Stimulated activated naive CD4-positive, alpha-beta T cell (primary cell): ENCODE results near the gene OR5K3.
"Not testable (repeated sequence)": the region's sequence is repeated elsewhere in the genome, so short reads cannot be mapped to it uniquely, and the experiment has no call there.

Experiments used
- DNase-seq, 6 experiments: peaks; one replicate each; lab custom pipeline; 2025; lab: John Stamatoyannopoulos, UW

Gene OR5K3, protein sequence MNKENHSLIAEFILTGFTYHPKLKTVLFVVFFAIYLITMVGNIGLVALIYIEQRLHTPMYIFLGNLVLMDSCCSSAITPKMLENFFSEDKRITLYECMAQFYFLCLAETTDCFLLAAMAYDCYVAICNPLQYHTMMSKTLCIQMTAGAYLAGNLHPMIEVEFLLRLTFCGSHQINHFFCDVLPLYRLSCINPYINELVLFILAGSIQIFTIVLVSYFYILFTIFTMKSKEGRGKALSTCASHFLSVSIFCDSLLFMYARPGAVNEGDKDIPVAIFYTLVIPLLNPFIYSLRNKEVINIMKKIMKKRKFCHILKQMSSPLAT

DNA sequence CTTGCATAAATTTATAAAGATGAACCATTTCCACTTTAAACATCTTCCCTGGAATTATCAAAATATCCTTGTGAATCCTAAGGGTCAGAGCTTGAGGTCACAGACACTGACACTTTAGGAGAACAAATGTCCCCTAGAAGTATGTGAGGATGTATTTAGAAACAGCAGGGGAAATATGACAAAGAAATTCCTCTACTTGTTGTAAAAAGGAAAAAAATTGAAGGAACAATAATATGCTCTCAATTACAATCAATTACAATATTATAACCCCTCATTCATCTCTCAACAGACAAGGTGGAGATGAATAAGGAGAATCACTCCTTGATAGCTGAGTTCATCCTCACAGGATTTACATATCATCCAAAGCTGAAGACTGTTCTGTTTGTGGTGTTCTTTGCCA lies at the start of gene OR5K3:
Gene OR5K3, plus strand, starts transcription at position 301 of the 400 bp plus-strand sequence. Its CDS starts 0 bp downstream, at position 301.
- no peak for DNase-seq

DNA sequence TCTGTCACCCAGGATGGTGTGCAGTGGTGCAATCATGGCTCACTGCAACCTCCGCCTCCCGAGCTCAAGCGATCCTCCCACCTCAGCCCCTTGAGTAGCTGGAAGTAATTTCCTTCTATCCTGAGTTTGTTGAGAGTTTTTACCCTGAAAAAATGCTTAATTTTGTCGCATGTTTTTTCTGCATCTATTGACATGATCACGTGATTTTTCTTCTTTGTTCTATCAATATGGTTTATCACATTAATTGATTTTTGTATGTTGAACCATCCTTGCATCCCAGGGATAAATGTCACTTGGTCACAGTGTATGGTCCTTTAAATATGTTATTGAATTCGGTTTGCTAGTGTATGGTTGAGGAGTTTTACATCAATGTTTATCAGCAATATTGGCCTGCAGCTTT lies 48.7 kb upstream of the OR5K3 start:
- no peak for DNase-seq

DNA sequence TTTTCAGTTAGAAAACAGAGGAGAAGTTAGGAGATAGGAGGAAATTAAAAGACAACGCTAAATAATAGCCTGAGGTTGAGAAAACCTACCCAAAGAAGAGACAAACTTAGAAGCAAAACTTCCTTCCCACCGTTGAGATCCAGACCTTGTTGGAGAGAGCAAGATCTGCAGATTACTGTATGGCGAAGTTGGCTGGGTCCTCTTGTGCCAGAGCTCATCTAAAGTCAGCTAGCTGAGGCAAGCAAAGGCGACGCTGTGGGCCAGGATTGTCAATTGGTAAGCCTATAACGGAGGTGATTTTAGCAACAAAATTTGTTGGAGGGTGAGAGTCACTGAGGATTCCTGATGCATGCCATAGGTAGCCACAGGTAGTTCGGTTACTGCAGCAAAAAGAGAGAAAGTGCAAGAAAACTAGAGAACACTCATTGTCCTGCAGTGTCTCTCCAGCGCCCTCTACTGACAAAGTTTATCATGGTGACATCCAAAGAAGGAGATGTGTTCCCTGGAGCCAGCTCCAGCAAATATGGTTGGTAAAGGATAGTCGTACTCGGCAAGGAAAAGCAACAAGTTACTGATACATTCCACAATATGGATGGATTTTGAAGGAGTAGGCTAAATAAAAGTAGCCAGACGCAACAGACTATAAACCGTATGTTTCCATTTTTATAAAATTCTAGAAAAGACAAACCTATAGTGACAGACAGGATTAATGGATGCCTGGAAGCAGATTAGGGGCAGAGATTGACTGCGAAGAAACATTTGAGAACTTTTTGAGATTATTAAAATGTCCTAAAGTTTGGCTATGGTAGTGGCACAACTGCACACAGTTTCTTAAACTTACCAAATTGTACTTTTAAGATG lies 46.6 kb upstream of the OR5K3 start:
- DNase-seq: peak in 1 of 6 experiments; percentile 6

DNA sequence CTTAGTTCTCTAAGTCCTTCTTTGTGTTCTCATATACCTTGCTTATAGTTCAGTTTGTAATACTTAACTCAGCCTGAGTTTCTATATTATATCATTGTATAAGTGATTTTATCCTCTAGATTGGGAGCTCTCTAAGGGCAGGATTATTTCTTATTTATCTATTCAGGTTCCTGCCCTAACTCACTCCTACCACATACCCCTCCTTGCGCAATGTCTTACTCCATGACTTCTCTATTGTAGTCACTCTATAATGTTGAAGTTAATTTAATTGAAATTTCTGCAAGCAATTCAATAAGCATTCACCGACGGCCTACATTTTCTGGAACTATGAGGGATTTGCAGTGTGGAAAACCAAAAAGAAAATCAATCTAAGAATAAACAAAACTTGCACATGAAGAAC lies 40.4 kb upstream of the OR5K3 start:
- DNase-seq: no peak

DNA sequence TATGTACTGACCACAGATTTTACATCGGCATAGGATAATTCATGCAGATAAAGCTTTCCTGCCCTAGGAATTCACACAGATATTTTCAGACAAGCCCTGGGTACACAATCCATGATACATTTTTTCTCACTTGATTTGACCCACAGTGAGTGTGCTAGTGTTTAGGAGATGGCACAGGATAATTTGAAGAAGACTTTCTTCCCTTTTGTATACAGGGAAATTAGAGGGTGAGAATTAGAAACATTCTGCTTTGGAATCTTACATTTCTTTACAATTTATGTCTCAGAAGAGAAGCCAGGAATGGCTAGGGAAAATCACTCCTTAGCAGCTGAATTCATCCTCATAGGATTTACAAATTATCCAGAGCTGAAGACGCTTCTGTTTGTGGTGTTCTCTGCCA lies 36.9 kb upstream of the OR5K3 start, which contains the start of gene OR5K4:
Gene OR5K4, plus strand, starts transcription at position 301 of the 400 bp plus-strand sequence. Its CDS starts 0 bp downstream, at position 301.
- no peak for DNase-seq

DNA sequence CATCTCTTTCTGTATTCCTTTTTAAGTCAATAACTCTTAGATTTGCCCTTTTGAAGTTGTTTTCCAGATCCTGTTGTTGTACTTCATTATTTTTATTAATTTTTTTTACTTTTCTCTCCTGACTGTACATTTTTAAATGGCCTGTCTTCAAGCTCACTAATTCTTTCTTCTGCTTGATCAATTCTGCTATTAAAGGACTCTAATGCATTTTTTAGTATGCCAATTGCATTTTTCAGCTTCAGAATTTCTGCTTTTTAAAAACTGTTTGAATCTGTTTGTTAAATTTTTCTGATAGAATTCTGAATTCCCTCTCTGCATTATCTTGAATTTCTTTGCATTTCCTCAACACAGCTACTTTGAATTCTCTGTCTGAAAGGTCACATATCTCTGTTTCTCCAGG lies 31.2 kb upstream of the OR5K3 start:
- no peak for DNase-seq

DNA sequence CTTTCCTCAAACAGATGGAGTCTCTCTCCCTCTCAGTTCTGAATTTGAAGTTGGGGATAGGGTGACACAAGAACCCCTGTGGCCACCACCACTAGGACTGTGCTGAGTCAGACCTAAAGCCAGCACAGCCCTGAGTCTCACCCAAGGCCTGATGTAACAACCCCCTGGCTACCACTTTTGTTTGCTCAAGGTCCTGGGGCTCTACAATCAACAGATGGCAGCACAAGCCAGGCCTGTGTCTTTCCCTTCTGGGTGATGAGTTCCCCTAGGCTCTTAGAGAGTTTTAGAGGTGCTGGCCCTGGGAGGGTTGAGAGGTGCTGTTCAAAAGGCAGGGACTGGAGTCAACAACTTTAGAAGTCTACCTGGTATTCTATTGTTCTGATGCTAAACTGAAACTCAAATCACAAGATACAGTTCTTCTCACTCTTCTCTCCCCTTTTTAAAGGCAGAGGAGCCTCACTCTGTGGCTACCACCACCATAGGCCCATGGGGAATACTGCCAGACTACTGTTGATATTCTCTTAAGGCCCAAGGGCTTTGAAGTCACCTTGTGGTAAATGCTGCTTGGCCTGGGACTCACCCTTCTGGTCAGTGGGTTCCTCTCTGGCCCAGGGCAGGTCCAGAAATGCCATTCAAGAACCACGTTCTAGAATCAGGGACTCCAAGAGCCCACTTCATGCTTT lies 30.3 kb upstream of the OR5K3 start:
- DNase-seq: no peak

DNA sequence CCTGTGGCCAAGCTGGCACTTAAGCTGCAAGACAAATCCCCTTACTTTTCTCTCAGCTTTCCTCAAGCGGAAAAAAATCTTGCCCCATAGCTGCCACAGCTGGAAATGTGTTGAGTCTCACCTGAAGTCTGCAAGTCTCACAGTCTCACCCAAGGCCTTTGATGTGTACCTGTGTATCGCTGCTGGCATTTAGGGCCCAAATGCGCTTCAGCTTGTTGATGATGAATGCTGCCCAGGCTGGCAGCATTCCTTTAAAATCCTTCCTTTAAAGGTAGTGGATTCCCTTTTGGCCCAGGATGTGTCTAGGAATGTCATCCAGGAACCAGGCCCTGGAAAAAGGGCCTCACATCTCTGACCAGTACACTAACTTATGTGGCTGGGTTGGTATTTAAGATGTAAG lies 29.8 kb upstream of the OR5K3 start:
- DNase-seq: no peak

DNA sequence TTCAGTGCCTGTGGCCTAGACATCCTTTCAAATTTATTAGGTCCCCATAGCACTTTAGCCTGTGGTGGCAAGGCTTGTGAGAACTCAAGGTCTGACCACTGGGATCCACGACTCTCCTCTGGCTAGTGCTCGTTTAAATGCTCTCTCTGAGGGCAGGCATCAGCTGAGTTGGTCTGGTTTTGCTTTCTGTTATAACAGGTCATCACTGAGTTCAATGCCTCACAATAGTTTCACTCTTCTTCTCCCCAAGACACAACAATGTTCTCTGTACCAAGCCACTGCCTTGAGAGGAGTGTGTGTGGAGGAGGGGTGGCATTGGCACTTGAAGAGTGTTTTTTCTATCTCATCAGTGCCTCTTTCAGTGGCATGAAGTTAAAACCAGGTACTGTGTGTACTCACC lies 29.2 kb upstream of the OR5K3 start:
- no peak for DNase-seq

DNA sequence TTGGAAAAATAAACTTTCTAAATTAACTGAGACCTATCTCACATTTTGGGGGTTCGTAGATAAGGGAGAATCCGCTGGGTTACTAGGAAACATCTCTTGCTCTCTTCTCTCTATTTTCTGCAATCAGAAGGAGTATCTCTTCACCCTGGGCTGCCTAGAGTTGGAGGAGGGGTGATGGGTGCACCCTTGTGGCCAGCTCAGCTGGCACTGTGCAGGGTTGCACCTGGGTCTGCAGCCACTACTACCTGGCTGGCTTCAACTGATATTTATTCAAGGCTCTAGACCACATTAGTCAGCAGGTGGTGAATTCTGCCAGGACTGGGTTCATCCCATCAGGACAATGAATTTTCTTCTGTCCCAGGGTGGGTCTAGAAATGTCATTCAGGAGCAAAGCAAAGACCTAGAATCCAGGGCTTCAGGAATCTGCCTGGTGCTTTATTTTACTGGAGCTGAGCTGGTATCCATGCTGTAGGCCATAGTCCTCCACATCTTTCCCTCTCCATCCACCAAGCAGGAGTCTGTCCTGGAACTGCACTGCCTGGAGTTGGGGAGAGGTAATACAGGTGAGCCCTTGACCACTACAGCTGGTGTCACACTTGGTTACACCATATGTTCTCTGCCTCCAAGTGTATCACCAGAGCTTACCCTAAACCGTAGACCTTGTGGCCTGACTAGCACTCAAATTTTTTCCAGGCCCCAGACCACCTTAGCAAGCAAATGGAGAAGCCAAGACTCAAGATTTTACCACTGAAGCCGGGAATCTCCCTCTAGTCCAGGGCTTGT lies 22.8 kb upstream of the OR5K3 start:
- no peak for DNase-seq

DNA sequence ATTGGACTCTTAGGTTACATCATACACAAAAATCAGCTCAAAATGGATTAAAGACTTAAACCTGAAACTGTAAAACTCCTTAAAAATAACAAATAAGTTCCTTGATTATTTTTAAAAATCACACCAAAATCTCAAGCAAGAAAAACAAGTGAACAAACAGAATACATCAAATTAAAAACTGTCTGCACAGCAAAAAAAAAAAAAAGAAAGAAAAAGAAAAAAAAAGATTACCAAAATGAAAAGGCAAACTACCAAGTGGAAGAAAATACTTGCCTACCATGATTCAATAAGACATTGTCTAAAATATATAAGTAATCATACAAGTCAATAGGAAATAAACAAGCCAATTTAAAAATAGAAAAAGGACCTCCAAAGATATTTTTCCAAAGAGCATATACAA lies 19.3 kb upstream of the OR5K3 start:
- no peak for DNase-seq

DNA sequence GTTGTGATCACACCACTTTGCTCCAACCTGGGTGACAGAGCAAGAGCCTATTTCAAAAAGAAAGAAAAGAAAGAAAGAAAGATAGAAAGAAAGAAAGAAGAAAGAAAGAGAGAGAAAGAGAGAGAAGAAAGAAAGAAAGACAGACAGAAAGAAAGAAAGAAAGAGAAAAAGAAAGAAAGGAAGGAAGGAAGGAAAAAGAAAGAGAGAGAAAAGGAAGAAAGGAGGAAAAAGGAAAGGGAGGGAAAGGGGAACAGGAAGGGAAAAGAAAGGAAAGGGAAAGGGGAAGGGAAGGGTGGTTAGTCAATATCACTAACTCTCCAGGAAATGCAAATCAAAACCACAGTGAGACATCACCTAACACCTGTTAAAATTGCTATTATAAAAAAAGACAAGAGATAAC lies 18.6 kb upstream of the OR5K3 start:
- DNase-seq: no peak

DNA sequence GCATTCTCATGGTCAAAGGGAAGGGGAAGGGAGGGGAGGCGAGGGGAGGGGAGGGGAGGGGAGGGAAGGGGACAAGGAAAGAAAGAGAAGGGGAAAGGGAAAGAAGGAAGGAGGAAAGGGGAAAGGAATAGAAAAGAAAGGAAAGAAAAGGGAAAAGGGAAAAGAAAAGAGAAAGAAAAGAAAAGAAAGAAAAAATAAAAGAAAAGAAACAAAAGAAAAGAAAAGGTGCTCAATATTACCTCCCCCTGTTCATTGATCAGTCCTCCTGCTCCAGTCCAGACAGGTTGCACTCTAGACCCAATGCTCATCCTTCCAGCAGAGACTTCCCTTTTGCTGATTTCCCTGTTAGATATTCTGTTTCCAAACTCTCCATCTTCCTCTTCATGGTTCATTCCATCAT lies 18.0 kb upstream of the OR5K3 start:
- no peak for DNase-seq

DNA sequence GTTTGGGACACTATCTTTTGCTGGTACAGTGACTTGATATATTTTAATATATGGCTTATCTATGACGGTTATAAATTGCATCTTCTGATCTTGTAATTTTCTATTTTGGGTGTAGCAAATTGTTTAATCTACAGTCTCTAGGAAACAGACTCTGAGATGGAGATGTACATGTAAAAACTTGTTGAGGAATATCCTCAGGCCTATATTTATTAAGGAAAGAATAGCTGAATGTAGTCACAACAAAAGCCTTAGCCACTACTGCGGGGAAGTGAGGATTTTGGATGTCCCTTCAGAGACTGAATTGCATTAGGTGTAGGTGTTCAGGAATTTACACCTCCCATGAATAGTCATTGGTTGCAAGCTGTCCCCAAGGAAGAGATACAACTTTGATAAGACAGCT lies 13.8 kb upstream of the OR5K3 start:
- DNase-seq: no peak

DNA sequence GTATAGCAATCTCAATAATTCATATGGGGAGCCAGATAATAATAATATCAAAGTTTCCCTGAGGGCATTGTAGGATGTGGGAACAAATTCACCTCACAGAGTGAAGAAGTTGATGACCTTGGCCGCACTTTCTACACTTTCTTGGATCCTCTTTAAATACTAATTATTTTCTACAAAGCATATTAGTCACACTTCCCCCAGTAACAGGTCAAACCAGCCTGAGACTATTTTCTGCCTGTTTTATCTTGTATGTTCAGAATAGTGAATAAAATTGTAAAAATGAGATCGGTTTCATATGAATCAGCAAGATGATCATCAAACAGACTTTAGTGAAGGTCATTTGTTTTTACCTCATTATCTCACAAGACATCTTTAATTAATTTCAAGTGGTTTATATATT lies 2.3 kb upstream of the OR5K3 start:
- DNase-seq: no peak

DNA sequence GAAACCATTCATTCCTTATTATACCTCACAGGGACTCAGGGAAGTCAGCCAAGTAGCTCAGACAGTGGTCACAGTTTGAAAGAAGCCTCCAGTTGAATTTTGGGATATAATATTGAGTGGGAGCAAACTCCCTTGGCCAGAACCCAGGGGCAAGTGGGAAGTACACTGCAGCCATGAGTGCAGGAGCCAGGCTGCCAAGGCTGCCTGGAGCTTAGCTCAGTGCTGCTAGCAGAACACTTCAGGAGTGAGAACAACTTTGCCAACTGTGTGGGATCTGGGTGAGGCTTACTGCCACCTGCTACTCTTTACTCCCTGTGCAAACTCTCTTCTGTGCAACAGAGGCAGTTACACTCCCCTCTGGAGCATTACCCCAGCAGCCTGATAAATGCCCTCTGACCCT lies 4.6 kb downstream of the OR5K3 start:
- DNase-seq: no peak

DNA sequence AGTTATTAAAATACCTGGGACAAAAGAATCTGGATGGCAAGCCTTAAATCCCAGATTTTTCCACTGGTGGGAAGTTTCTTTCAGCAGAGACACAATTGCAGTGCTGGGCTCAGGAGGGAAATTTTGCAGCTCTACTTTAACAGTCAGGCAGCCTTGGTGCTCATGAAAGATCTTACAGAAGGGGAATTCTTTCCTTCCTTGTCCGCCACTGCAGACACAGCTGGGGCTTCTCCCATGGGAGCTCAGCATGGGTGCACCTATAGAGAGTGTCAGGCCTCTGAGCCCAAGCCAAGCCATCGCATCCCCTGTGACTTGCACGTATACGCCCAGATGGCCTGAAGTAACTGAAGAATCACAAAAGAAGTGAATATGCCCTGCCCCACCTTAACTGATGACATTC lies 6.0 kb downstream of the OR5K3 start:
- not testable (repeated sequence) for DNase-seq

DNA sequence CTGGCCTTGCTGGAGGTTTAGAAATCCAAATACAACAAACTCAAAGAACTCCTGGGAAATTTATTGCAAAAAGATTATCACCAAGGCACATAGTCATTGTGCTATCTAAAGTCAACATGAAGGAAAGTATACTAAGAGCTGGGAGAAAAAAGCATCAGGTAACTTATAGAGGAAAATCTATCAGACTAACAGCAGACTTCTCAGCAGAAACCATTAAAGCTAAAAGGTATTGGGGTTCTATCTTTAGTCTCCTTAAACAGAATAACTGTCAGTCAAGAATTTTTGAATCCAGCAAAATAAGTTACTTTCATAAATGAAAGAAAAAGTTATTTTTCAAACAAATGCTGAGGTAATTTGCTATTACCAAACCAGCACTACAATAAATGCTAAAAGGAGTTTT lies 8.0 kb downstream of the OR5K3 start:
- DNase-seq: no peak

DNA sequence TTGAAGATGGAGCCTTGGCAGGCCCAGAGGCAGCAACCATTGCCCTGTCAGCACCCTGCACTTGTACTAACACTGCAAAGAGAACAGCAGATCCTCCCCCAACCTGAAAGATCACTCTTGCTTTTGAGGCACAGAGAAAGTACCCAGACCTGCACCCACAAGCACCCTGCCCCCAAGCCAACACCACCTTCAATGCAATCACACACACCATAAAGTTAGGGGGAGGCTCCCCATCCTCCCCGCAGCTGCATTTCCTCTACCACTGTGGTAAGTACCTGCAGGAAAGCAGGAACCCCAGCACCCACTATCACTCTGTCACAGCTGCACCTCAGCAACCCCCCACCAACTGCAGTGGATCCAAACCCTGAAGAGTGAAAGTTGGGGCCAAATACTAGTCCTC lies 12.0 kb downstream of the OR5K3 start:
- no peak for DNase-seq

DNA sequence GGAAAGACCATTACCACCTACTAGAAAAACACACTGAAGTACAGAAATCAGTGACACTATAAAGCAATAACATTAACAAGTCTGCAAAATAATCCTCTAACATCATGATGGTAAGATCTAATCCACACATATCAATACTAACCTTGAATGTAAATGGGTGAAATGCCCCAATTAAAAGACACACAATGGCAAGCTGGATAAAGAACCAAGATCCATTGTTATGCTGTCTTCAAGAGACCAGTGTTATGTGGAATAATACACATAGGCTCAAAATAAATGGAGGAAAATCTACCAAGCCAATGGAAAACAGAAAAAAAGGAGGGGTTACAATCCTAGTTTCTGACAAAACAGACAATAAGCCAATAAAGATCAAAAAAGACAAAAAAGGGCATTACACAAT lies 13.5 kb downstream of the OR5K3 start:
- DNase-seq: no peak

DNA sequence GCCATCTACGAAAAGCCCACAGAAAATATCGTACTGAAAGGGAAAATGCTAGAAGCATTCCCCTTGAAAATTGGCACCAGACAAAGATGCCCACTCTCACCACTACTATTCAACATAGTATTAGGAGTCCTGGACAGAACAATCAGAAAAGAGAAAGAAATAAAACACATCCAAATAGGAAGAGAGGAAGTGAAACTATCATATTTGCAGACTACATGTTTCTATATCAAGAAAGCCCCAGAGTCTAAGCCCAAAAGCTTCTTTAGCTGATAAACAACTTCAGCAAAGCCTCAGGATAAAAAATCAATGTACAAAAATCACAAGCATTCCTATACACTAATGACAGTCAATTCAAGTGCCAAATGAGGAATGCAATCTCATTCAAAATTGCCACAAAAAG lies 15.6 kb downstream of the OR5K3 start:
- DNase-seq: no peak

DNA sequence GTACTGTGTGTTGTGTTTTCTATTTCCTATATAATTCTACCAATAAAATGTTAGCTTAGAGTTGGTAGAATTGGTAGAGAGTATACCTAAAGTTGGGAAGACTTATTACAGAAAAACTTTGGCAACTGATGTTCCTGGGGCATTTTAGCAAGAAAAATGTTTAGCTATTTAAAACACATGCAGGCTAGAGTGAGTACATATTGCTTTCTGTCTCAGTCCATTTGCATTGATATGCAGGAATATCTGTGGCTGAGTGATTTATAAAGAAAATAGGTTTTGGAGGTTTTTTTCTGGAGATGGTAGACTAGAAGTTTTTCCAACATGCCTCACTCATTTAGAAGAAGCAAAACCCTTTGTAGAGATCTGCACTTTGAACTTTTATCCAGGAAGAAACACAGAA lies 42.1 kb downstream of the OR5K3 start:
- DNase-seq: no peak
